Activated T-helper 1 cell treated with anti-CD3 and anti-CD28 coated beads, Interleukin-2, amount 50 U/mL, for 16 hours (primary cell): ENCODE measurements around the gene GKN2.
"Not testable (repeated sequence)": the region's sequence is repeated elsewhere in the genome, so short reads cannot be mapped to it uniquely, and the experiment has no call there.

Experiments
- DNase-seq, 2 donors: peaks; one replicate each; pipeline ENCODE4 v3.0.0-alpha.2; 2020; ENCODE audit warnings: low read depth in 1 of 2, low spot score in 1 of 2

GKN2 gene

DNA sequence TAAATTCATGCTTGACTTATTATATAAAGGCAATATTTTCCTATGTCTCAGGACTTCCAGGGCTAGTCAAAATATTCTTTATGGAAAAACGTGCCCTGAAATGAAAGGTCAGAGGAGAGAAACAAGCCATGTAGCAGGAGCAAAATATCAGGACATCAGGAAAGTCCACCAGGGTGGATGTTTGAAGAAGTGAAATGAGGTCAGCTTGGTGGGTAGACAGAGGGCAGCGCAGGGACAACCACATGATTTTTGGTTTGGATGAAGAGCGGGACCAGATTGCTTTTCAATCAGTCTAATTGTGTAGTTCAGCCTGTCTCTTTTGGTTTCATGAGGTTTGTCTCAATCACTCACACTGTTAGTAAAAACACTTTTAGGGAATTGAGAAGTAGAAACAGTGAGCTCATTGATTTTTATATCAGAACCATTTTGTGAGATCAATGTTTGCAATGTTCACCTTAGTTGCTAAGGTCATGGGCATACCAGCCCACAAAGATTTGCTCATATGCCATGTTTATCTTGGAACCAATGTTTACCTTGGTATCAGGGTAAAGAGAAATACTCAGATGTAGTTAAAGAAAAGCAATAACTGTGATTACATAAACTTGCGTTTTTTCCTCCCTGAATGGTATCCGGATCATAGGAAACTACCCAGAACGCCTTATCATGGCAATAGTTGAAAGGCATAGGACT, 32.1 kb downstream of the GKN2 start:
- DNase-seq: no peak

DNA sequence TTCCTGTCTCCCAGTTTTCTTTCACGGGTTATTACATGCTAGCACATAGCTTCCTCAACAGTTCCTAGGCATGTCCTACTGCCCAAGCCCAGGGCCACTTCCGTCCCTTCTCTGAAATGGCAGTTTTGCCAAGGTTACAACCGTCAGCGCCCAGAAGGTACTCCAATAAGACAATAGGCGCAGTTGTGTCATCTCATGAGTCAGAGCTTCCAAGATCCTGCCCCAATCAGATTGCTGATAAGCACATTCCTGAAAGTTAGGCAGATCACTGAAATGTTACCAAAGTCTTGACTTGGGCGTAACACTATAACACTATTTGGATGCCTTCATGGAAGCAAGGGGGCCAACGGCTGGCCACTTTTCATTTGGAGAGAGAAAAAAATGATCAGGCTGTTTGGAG, 34.2 kb downstream of the GKN2 start:
- no peak for DNase-seq

DNA sequence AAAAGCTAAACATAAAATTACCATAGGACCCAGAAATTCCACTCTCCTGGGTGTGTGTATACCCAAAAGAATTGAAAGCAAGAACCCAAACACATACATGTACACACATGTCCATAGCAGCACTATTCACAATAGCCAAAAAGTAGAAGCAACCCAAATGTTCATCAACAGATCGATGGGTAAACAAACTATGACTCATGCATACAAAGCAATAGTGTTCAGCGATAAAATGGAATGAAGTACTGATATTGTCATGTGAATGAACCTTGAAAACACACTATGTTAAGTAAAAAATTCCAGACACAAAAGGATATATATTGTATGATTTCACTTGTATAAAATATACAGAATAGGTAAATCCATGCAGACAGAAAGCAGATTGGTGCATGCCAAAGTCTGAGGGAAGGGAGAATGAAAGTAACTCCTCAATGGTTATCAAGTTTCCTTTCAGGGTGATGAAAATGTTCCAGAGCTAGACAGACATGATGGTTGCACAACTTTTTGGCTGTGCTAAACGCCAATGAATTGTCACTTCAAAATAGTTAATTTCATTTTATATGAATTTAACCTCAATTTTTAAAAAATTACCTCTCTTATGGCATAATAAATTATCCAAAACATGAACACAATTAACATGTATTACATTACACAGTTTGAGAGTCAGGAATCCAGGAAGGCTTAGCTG, 35.5 kb downstream of the GKN2 start:
- DNase-seq: no peak

DNA sequence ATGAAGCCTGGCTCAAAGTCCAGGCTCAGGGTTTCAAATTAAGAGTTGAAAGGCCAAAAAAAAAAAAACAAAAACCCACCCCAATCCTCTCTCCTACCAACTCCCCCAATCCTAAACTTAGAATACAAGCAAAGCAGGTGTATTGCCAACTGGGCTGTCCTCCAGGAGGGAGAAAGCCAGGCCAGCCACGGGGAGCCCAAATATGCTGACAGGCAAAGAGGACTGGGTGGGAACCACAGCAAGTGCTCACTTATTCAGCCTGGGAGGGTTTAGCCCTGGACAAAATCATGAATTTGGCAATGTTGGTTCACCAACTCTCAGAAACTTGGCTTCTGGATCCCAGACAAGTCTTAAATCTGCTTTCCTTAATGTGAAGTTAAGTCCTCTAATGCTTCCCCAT, 36.5 kb downstream of the GKN2 start:
- DNase-seq: no peak

DNA sequence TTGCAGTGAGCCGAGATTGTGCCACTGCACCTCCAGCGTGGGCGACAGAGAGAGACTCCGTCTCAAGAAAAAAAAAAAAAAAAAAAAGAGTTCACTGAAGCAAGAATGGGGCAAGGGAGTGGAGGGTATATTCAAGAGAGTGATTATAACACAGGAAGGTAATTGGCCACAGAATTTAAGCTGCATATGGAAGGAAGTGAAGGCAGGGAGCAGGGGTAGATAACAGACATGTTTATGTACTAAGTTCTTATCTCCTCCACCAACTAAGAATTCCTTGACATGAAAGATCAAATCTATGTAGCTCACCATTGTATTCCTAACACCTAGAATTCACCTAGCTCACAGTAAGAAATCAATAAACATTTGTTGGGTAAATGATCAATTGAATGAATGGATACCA, 37.3 kb downstream of the GKN2 start:
- DNase-seq: no peak

DNA sequence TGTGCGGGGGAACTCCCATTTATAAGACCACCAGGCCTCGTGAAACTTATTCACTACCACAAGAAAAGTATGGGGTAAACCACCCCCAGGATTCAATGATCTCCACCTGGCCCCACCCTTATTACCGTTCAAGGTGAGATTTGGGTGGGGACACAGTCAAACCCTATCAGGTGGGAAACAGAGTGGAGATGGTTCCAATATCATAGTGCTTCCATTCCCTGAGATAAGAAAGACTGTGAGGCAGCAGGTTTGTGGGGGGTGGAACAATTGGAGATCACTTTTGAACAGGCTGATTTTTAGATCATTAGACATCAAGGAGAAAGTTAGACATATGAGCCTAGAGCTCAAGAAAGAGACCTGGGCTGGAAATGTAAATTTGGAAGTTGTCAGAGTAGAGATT, 39.3 kb downstream of the GKN2 start:
- no peak for DNase-seq

DNA sequence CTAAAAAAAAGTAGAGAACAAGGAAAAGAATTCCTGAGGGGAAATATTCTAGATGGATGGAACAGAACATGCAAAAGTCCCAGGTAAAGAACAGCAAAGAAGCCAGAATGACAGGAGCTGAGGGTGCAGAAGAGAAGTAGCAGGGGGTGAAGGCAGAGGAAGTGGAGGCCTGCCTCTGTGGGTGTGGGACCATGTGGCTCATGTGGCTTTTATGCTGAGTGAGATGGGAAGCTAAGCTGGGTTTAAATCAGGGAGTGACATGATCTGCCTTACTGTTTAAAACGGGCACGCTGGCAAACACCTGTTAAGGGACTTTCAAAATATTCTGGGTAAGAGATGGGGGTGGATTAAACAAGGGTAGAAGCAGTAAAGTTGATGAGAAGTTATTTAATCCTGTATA, 40.0 kb downstream of the GKN2 start:
- no peak for DNase-seq

DNA sequence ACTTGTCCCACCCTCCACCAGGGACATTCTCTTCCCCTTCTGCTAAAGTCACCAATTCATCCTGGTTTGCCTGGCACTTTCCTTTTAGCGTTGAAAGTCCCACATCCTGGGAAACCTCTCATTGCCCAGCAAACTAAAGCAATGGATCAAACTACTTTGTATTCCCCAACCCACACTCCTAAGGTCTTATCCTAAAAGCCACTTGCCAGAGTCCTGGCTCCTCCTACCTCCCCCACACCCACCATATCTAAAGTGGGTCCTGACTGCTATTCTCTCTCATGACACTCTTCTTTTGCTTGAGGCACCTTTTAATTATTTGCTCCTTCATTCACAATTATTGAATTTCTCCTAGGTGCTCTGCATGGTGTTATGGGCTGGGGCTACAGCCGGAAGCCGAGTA, 40.6 kb downstream of the GKN2 start:
- no peak for DNase-seq

DNA sequence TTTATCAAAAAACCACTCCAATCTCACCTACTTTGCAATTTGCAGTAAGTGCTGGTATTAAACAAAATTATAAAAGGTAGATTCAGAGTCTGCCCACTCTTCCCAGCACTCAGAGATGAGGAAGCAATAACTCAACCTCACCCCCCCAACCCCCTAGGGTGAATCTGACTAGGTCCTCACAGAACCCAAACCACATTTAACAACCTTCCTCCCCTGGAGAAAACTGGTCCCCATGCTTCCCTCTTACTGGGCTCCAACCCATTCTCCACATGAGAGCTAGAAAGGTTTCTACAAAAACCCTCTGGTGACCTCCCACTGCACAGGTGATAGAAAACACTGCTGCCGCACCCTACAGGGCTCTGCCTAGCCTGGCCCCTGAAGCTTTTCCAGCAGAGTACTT, 41.0 kb downstream of the GKN2 start:
- no peak for DNase-seq

DNA sequence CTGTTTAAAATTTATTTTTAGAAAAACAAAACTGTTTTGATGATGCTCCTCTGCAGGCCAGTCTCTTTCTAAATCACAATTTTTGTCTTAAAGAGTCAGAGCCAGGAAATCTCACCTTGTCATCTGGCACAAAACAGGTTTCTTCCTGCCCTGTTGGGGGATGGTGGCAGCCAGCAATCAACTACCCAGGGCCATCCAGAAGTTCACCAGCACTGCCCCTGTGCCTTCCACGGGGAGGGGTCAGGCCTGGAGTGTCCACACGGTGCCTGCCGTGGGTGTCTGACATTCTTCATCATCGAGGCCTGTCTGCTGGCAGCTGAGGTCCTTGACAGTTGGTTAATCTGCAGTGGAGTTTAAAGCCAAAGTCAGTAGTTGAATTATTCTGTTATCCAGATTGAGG, 41.4 kb downstream of the GKN2 start:
- DNase-seq: no peak

DNA sequence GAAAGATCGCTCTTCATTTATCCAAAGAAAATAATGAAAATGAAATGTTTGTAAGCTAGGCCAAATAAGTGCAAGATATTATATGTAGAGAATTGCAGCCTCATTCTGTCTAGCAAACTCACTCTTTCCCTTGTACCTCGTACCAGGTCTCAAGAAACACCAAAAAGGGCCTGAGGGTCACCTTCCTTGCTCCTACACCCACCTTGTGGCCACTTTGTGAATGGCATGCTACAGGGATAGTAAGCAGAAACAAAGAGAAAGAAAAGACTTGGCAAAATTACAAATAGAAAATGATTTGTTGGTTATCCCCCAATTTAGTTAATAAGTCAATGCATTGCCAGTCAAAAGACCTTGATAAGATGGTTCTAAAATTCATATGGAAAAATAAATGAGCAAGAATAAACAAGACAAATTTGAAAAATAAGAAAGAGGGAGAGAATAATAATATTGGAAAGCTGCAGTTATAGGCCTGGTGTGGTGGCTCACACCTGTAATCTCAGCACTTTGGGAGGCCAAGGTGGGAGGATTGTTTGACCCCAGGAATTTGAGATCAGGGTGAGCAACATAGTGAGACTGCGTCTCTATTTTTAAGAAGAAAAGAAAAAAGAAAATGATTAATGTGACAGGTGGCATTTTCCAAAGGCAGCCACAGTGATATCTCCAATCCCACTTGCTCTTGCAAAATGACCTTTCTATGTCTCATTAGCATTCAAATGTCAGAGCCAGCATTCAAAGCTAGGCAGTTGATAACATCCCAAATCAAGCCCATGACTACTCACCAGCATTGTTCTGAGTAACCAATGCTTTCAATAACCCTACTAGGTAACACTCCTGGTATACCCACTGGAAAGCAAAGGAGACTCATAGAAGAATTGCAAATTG, 42.7 kb downstream of the GKN2 start:
- DNase-seq: peak; percentile 36 to 41

DNA sequence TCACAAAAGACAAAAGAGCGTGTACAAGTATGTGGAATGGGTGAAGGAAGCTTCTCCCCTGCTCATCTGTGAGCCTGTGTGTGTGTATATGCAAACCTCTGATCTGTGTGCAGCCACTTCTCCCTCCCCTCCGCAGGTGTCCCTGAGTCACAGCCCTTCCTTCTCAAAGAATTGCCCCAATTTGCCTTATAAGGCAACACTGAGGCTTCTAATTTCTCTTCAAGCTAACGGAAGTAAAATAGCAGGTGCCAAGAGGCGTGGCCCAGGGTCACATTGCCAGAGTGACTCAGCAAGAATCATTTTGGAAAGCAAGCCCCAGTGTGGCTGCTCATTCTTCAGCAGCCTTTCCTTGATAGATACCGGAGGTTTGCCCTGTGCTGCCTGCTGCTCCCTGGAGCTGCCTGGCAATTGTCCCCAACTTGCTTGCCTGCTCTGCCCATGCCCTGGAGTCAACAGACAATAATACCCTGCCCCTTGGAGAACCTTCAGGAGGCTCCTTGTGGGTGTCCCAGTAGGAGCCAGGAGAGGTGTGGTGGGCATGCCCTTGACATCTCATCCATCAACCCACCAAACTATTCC, 44.2 kb downstream of the GKN2 start:
- peak; percentile 65 to 73 for DNase-seq

DNA sequence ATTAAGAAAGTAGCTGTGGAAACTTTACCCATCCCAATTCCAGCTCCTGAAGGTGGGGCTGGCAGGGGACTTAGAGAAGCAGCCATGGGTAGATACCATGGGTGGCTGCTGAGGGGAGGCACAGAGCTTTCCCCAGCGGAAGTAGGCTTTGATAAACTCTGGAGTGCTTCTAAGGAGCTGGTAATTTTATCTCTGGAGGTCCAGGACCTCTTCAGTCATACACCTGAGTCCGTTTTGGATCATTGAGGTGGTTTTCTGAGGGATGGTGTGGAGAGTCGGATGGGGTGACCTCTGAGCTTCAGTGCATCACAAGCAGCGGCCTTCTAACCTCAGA, 44.8 kb downstream of the GKN2 start:
- no peak for DNase-seq

DNA sequence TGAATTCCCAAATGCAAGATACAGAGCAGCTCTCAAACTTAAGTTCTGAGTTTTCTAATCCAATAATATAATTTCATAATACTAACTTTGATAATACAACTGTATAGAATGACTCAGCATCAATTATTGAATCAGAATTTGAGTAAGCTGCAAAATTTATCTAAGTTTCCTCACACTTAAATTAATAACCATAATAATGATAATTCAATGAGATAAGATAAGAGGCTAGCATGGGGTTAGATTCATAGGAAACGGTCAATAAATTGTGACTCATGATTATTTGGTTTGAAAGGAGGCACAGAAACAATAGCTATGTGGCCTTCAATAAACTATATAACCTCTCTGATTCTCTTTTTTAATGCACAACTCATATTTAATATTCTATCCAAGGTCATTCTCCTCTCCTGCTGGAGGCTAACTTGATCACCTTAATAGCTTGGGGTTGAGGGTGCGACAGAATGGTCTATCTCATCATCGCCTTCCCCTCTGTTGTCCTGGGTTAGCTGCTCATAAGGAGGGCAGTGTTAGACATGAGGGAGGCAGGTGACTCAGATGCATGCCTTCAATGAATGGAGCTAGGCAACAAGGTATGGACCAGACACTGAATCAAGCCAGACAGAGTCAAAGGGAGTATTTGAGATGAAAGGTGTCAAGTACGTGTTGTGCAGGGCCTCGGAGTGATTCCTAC, 45.3 kb downstream of the GKN2 start:
- no peak for DNase-seq

DNA sequence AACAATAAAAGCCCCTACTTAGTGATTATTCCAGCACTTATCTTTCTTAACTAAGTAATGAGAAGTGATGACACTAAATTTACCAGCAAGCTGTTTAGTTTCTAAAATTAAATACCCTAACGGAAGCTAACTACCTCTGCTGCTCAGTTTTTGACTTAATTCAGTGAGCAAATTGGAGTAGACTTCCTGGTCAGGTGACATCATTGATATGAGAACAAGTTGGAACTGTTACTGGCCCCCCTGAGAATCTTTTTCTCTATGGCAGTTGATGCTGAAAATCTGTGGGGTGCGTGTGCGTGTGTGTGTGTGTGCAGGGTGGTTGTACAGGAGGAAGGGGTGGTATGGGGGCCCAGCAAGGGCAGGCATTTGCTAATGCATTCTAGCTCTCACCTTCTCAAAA, 46.0 kb downstream of the GKN2 start:
- DNase-seq: no peak

DNA sequence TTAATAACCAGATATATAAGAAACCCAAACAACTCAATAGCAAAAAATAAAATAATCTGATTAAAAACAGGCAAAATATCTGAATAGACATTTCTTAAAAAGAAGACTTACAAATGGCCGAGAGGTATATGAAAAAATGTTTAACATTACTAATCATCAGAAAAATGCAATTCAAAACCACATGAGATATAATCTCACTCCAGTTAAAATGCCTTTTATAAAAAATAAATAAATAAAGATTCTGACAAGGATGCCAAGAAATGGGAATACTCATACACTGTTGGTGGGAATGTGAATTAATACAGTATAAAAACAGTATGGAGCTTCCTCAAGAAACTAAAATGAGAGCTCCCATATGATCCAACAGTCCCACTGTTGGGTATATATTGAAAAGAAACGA, 47.6 kb downstream of the GKN2 start:
- no peak for DNase-seq

DNA sequence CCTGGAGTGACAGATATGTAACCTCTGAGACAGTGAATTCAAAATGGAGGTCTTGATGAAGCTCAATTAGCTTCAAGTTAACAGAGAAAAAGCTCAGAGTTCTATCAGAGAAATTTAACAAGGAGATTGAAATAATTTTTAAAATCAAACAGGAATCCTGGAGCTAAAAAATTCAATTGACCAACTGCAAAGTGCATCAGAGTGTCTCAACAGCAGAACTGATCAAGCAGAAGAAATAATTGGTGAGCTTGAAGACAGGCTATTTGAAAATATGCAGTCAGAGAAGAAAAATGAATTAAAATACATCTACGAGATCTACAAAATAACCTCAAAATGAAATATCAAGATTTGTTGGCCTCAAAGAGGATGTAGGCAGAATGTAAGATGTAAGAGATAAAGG, 51.1 kb downstream of the GKN2 start:
- no peak for DNase-seq

DNA sequence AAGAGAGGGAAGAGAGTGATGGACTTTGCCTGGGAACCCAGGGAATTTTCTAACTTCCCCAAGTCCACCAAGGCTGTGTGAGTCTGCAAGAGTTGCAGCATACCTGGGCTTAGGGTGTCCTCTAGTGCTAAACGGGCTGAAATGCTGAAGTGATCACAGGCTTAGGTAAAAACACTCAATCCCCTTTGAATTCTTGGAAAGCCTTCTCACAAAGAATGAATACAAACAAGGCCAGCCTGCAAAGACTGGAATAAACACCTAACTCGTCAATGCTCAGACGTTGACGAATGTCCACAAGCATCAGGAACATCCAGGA, 51.5 kb downstream of the GKN2 start:
- DNase-seq: no peak

DNA sequence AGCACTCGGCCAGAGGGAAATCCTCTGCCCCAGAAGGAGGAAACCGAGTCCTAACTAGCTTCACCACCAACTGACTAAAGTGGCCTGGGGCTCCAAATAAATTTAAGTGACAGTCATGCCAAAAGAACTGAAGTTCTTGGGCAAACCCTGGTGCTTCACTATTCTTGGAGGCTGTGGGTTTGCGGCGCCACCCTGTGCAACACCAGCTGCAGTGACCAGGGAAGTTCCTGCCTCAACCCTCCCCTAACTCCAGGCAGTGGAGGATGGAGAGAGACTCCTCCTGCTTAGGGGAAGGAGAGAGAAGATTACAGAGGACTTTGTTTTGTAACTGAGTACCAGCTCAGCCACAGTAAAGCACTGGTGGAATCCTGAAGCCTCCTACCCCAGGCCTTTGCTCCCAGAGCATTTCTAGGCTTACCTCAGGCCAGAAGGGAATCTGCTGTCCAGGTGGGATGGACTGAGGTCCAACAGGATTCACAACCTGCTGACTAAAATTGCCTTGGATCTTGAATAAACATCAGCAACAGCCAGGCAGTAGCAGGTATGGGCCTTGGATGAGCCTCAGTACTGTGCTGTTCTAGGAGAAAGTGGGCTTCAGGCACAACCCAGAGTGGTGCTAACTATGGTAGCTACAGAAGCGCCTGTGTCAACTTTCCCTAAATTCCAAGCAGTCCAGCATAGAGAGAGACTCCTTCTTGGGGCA, 52.0 kb downstream of the GKN2 start:
- DNase-seq: no peak

DNA sequence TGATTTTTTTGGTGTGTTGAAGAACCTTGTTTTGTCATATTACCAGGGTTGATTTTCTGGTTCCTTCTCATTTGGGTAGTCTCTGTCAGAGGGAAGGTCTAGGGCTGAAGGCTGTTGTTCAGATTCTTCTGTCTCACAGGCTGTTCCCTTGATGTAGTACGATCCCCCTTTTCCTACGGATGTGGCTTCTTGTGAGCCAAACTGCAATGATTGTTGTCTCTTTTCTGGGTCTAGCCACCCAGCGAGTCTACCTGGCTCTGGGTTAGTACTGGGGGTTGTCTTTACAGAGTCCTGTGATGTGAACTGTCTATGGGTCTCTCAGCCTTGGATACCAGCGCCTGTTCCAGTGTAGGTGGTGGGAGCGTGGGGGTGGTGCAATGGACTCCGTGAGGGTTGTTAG, 56.7 kb downstream of the GKN2 start:
- DNase-seq: not testable (repeated sequence)
